Uterus (tissue), 2 donors: ENCODE results near the gene PRM3.

ENCODE experiments used
- POLR2A ChIP-seq, 2 donors: fragments of 450-650 bp; IDR thresholded peaks; one replicate each; pipeline ENCODE4 v1.6.1; 2016; ENCODE audit warnings: antibody characterized with exemption in 2 of 2, mild to moderate bottlenecking in 1 of 2, moderate library complexity in 1 of 2
- TF ChIP-seq, protein P1 (sequence below), 4 experiments: fragments of 200-600 bp in 2 of 4; fragments of 450-650 bp in 2 of 4; sonication (generic) in 2 of 4; IDR thresholded peaks; one replicate each; pipeline ENCODE4 v1.5.1; 2016 to 2019; ENCODE audit warnings: antibody characterized with exemption in 4 of 4, mild to moderate bottlenecking in 2 of 4, moderate library complexity in 1 of 4

DNA sequence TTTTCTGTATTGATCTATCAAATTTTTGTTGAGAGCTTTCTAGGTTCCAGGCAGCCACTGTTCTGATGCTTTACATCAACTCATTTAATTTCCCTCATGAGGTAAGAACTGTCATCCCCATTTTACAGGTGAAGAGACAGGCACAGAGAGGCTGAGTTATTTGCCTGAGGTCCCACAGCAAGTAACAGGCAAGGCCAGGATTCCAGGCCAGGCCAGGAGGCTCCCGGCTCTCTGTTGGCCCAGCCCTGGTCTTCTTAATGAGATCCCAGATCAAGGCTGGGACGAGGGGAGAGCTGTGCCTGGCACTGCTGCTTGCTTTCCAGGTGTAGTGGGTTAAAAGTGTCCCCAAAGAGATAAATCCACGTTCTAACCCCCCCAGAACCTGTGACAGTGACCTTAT lies 49.4 kb upstream of the PRM3 start:
- TF ChIP-seq POLR2A (IDR thresholded peaks at IDR 0.05), result no peak
- TF ChIP-seq, protein P1, sequence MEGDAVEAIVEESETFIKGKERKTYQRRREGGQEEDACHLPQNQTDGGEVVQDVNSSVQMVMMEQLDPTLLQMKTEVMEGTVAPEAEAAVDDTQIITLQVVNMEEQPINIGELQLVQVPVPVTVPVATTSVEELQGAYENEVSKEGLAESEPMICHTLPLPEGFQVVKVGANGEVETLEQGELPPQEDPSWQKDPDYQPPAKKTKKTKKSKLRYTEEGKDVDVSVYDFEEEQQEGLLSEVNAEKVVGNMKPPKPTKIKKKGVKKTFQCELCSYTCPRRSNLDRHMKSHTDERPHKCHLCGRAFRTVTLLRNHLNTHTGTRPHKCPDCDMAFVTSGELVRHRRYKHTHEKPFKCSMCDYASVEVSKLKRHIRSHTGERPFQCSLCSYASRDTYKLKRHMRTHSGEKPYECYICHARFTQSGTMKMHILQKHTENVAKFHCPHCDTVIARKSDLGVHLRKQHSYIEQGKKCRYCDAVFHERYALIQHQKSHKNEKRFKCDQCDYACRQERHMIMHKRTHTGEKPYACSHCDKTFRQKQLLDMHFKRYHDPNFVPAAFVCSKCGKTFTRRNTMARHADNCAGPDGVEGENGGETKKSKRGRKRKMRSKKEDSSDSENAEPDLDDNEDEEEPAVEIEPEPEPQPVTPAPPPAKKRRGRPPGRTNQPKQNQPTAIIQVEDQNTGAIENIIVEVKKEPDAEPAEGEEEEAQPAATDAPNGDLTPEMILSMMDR (IDR thresholded peaks at IDR 0.05), result no peak
